ENCODE data around the gene JPH4. TPM values are rescaled to one million over a fixed set of nuclear protein-coding genes. Genes with fewer than 3 reads are reported as not detected.

JPH4 gene
- total RNA-seq, 2 donors from 2014 or later, result not detected

DNA sequence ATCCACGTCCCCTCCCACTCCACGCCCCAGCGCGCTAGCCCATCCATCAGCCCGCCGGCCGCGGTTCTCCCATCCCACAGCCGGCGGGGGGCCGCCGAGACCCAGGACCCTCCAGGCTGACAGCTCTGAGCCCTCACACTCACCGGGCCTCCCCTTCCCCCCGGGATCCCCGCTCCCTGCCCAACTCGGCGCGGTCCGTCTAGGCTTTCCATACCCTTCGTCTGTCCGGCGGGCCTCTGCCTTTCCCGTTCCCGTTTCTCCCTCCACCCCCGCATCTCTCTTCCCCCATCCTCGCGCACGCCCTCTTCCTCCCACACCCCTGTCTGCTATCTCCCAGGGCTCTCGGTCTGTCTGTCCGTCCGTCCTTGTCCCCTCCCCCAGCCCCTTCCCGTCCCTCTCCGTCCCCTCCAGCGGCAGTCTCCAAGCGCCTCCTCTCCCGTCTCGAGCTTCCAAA is 27.8 kb downstream of the JPH4 start:
- Mint-ChIP-seq H3K4me3 (no peak overlapping the region), H3K27me3 (no peaks in the 10 kb centered on the region), H3K27ac (no peak overlapping the region), H3K4me1 (peaks cover 11% of the 10 kb centered on the region), H3K36me3 (ENCODE audit: low read depth) (no peaks in the 10 kb centered on the region)
- ATAC-seq (no peak), DNase-seq (no peak)
- H3K9me3 ChIP-seq (ENCODE audit: control insufficient read depth, low read length, poor library complexity, severe bottlenecking), result no peaks in the 10 kb centered on the region

DNA sequence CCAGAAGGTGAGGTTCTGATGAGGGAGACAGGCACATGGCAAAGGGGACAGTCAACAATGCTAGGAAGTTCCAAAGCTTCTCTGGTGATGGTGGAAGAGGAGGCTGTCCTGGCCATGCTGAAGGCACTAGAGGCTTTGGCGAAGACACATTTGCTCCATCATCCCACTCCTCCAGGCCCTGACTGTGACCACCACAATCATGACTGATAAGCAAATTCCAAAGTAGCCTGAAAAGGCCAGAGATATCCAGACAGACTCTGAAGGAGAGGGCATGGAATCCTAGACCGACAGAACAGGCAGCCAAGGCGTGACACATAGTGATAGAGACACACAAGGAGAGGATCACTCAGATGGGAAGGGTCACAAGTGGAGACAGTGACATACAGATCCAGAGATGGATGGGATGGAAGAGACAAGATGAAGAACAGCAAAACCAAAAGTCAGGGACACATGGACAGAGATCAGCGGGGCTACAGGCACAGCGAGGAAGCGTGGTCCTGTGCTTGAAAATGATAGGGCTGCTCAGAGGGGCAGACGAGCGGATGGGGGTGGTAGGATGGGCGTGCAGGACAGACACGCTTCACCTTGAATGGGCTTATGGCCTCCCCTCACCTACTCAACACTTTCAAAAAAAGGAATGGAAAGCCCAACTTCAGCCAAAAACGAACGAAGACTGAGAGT is 28.3 kb downstream of the JPH4 start:
- H3K9me3 ChIP-seq (ENCODE audit: control insufficient read depth, low read length, poor library complexity, severe bottlenecking), result no peaks in the 10 kb centered on the region
- DNase-seq, result no peak
- Mint-ChIP-seq H3K27me3 (peaks cover 2% of the 10 kb centered on the region), H3K27ac (no peak overlapping the region), H3K4me1 (peaks cover 10% of the 10 kb centered on the region), H3K4me3 (no peak overlapping the region), H3K36me3 (ENCODE audit: low read depth) (peaks cover 2% of the 10 kb centered on the region)
- ATAC-seq, result no peak

GRCh38 chr14:23548351-23549318 is 30.0 kb downstream of the JPH4 start:
- Mint-ChIP-seq H3K36me3 (ENCODE audit: low read depth) (peaks cover 2% of the 10 kb centered on the region), H3K27me3 (peaks cover 6% of the 10 kb centered on the region), H3K27ac (no peak overlapping the region), H3K4me3 (no peak overlapping the region), H3K4me1 (peaks cover 9% of the 10 kb centered on the region)
- no peaks in the 10 kb centered on the region for H3K9me3 ChIP-seq (ENCODE audit: control insufficient read depth, low read length, poor library complexity, severe bottlenecking)
- ATAC-seq (no peak), DNase-seq (no peak)

DNA sequence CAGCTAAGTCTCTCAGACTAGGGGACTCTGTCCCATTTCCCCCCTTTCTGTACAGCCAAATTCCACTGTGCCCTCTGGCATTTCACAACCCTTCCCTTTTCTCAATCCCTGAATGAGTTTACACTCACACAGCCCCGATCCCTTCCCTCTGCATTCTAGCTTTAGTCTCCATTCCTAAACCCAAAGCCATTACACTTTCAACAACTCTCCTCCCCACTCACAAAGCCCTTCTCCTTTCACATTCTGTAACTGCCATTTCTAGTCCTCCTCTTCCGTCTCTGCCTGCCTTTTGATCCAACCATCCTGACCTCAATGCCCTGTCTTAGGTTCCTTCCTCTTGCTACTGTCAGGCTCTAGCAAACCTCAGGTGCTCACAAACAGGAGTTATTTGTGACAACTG is 30.7 kb downstream of the JPH4 start:
- H3K4me1 Mint-ChIP-seq, result peaks cover 9% of the 10 kb centered on the region
- no peaks in the 10 kb centered on the region for H3K9me3 ChIP-seq (ENCODE audit: control insufficient read depth, low read length, poor library complexity, severe bottlenecking)
- H3K4me3 Mint-ChIP-seq, result no peak overlapping the region
- no peak for ATAC-seq
- H3K27ac Mint-ChIP-seq, result no peak overlapping the region
- peaks cover 6% of the 10 kb centered on the region for H3K27me3 Mint-ChIP-seq
- DNase-seq, result no peak
- H3K36me3 Mint-ChIP-seq (ENCODE audit: low read depth), result peaks cover 2% of the 10 kb centered on the region

DNA sequence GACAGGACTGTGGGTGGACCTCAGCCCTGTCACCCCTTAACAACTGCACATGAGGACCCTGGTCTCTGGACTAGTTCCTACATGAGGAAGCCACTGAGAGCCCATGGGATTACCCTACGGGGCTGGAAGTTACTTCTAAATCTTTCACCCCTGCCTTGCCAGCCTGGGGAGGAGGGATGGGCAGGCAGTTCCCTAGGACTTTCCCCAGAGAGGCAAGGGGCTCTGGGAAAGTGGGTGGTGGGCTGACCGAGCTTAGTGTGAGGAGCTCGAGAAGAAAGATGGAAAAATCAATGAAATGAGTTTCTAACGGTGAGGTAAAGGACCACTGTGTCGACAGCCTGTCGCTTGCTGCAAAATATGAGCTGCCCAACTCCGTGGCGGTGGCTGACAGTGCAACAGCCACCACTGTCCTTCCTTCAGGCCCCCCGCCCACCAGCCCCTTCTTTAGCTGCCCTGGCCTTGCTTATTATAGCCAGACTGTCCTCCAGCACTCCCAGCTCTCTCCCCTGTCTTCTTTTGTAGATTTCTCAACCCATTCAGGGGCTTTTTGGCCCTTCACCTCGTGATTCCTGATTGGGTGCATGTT is 32.0 kb downstream of the JPH4 start:
- Mint-ChIP-seq H3K36me3 (ENCODE audit: low read depth) (peaks cover 6% of the 10 kb centered on the region), H3K4me3 (no peak overlapping the region), H3K27ac (no peak overlapping the region), H3K4me1 (peaks cover 11% of the 10 kb centered on the region), H3K27me3 (peaks cover 14% of the 10 kb centered on the region)
- ATAC-seq, result no peak
- H3K9me3 ChIP-seq (ENCODE audit: control insufficient read depth, low read length, poor library complexity, severe bottlenecking), result no peaks in the 10 kb centered on the region
- no peak for DNase-seq

GRCh38 chr14:23545740-23546365 is 32.7 kb downstream of the JPH4 start:
- peak overlapping the region; percentile 16 for H3K27ac Mint-ChIP-seq
- no peak overlapping the region for H3K4me3 Mint-ChIP-seq
- H3K36me3 Mint-ChIP-seq (ENCODE audit: low read depth), result peaks cover 6% of the 10 kb centered on the region
- DNase-seq (no peak), ATAC-seq (no peak)
- peaks cover 14% of the 10 kb centered on the region for H3K27me3 Mint-ChIP-seq
- H3K9me3 ChIP-seq (ENCODE audit: control insufficient read depth, low read length, poor library complexity, severe bottlenecking), result no peaks in the 10 kb centered on the region
- peaks cover 9% of the 10 kb centered on the region for H3K4me1 Mint-ChIP-seq

- peak overlapping the region; percentile 16 for H3K27ac Mint-ChIP-seq
- ATAC-seq (no peak), DNase-seq (no peak)
- H3K4me3 Mint-ChIP-seq, result peak overlapping the region; percentile 1
- H3K9me3 ChIP-seq (ENCODE audit: control insufficient read depth, low read length, poor library complexity, severe bottlenecking), result no peaks in the 10 kb centered on the region
- H3K4me1 Mint-ChIP-seq, result peaks cover 9% of the 10 kb centered on the region
- peaks cover 14% of the 10 kb centered on the region for H3K27me3 Mint-ChIP-seq
- peaks cover 6% of the 10 kb centered on the region for H3K36me3 Mint-ChIP-seq (ENCODE audit: low read depth)
Measured at GRCh38 chr14:23544511-23545447, 33.8 kb downstream of the JPH4 start.

DNA sequence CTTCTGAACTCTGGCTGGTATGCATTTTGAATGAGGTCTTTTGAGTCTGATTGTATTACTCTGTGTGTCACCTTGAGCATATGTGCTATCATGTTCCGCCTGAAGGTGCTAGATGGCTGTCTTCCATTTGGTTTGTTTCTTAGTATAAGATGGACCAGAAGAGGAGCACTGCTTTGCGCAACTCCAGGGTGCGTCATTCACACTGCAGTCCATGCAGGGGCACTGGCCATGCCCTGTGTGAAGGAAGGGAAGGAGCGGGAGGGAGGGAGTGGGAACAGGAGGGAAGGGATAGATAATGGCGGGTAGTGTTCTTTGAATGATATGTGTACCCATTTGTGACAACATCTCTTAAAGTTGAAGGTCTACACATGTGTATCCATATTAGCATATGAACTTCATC is 35.2 kb downstream of the JPH4 start:
- DNase-seq, result no peak
- peaks cover 17% of the 10 kb centered on the region for H3K4me1 Mint-ChIP-seq
- H3K36me3 Mint-ChIP-seq (ENCODE audit: low read depth), result peaks cover 6% of the 10 kb centered on the region
- ATAC-seq, result no peak
- peaks cover 14% of the 10 kb centered on the region for H3K27me3 Mint-ChIP-seq
- no peak overlapping the region for H3K27ac Mint-ChIP-seq
- no peaks in the 10 kb centered on the region for H3K9me3 ChIP-seq (ENCODE audit: control insufficient read depth, low read length, poor library complexity, severe bottlenecking)
- H3K4me3 Mint-ChIP-seq, result no peak overlapping the region

DNA sequence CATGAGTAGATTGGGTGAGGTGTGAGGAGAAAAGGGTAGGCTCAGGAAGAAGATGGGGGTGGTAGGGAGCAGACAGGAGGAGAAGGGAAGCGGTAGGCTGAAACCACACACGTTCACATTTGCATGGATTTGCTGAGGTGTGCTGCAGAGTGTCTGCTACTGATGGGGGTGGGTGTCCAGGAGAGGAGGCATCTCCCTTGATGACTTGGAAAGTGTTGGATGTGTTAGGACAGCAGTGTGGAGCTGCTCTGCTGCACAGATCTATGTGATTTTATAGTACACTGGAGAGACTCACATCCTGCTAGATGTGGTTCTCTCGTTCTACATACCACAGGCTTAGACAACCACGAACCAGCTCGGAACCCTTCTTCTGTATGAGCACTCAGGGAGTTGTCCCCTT is 36.3 kb downstream of the JPH4 start:
- H3K36me3 Mint-ChIP-seq (ENCODE audit: low read depth), result peaks cover 6% of the 10 kb centered on the region
- ATAC-seq, result no peak
- no peak overlapping the region for H3K27ac Mint-ChIP-seq

GRCh38 chr14:23540141-23540469 is 38.5 kb downstream of the JPH4 start:
- peaks cover 10% of the 10 kb centered on the region for H3K27me3 Mint-ChIP-seq
- peaks cover 13% of the 10 kb centered on the region for H3K4me1 Mint-ChIP-seq
- no peak overlapping the region for H3K27ac Mint-ChIP-seq
- peaks cover 4% of the 10 kb centered on the region for H3K36me3 Mint-ChIP-seq (ENCODE audit: low read depth)
- ATAC-seq (no peak), DNase-seq (no peak)
- H3K9me3 ChIP-seq (ENCODE audit: control insufficient read depth, low read length, poor library complexity, severe bottlenecking), result no peaks in the 10 kb centered on the region
- H3K4me3 Mint-ChIP-seq, result no peak overlapping the region

More for the DNA sequence above, 36.3 kb downstream of the JPH4 start:
- no peaks in the 10 kb centered on the region for H3K9me3 ChIP-seq (ENCODE audit: control insufficient read depth, low read length, poor library complexity, severe bottlenecking)
- Mint-ChIP-seq H3K4me3 (no peak overlapping the region), H3K4me1 (peaks cover 17% of the 10 kb centered on the region), H3K27me3 (peaks cover 14% of the 10 kb centered on the region)
- no peak for DNase-seq

DNA sequence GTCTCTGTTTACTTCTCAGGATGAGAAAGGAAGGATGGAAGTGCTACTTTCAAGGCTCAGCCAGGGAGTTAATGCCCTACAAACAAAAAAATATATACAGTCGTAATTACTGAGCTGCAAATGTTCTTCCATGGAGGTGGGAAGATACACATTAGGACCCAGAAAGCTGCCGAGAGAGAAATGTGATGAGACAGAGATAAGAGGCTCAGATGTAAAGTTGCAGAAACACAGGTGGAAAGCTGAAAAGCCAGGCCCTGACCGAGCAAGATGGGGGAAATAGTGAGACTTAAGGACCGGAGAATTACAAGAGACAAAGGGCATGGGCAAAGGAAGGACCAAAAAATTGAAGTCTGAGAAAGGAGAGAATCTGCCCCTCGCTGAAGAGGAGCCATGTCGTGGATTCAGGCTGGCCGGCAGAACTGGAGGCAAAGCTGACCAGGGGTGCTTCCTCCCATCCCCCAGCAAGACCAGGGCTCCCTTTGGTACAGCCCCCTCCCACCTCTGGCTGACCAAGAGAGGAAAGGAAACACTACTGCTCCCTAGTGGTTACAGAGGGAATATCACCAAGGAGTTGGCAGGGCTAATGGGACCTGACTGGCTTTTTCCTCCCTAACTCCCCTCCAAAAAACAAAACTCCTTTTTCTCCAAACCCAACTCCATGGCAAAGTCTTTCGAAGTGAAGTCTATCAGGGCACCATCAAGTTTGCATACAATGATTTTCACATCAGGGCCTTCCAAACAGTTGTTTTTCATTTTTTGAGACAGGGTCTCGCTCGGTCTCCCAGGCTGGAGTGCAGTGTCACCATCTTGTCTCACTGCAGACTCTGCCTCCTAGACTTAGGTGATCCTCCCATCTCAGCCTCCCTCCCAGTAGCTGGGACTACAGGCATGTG is 39.1 kb downstream of the JPH4 start:
- peak in 1 of 3 donors; percentile 16 for DNase-seq
- no peak overlapping the region for H3K27ac Mint-ChIP-seq
- peak; percentile 68 for ATAC-seq

More for the DNA sequence above, 39.1 kb downstream of the JPH4 start:
- H3K4me1 Mint-ChIP-seq, result peaks cover 13% of the 10 kb centered on the region
- H3K27me3 Mint-ChIP-seq, result peaks cover 8% of the 10 kb centered on the region
- H3K36me3 Mint-ChIP-seq (ENCODE audit: low read depth), result peaks cover 4% of the 10 kb centered on the region
- no peak overlapping the region for H3K4me3 Mint-ChIP-seq
- no peaks in the 10 kb centered on the region for H3K9me3 ChIP-seq (ENCODE audit: control insufficient read depth, low read length, poor library complexity, severe bottlenecking)

All from T-helper 17 cell (primary cell).